GM18873 (cell line): ENCODE results near the gene NACC2.
"Not testable (repeated sequence)": the region's sequence is repeated elsewhere in the genome, so short reads cannot be mapped to it uniquely, and the experiment has no call there.

Experiments used
- ATAC-seq: cut with Tn5 transposase; IDR thresholded peaks from one replicate; pipeline ENCODE4 v1.9.1; 2021; ENCODE audit warnings: mild to moderate bottlenecking, moderate library complexity, moderate number of reproducible peaks; ENCODE audit not compliant: unreplicated experiment, low FRiP score

Gene NACC2

GRCh38 chr9:136026943-136027289, 68.2 kb downstream of the NACC2 start:
- not testable (repeated sequence) for ATAC-seq

GRCh38 chr9:136026266-136026942, 68.7 kb downstream of the NACC2 start:
- ATAC-seq, result no peak

DNA sequence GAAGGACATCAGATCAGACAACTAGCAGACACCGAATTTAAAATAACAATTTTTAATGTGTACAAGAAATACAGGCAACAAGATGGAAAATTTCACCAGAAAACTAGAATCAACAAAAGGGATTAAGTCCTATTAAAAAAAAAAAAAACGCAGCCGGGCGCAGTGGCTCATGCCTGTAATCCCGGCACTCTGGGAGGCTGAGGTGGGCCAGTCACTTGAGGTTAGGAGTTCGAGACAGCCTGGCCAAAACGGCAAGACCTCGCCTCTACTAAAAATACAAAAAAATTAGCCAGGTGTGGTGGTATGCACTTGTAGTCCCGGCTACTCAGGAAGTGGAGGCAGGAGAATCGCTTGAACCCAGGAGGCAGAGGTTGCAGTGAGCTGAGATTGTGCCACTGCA, 69.6 kb downstream of the NACC2 start:
- ATAC-seq, result no peak

DNA sequence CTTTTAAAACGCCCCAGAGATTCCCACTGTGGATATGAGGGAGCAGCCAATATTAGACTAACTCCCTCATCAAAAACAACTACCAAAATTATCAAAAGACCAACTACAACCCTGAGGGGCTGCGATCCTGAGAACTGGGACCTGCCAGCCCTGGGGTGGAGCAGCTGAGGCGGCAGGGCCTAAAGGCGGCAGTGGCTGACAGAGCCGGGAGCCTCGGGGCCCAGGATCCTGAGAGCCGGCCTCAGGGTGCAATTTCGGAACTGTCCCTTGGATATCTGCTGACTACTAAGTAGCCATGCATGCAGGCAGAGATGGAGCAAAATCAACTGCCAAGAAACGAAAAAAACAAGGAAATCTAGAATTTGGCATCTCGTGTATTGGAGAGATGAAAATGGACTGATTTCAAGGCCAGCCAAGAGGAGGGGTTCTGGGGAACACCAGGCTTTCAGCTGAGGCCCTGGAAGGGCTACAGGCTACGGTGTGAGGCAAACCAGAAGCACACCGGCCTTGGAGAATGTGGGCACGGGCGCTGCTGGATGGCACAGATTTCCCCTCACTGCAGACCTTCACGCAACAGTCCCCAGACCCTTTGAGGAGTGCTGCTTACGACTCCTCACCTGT, 70.3 kb downstream of the NACC2 start:
- no peak for ATAC-seq

GRCh38 chr9:136024286-136024685, 70.8 kb downstream of the NACC2 start:
- ATAC-seq, result no peak

GRCh38 chr9:136023410-136024225, 71.5 kb downstream of the NACC2 start:
- ATAC-seq, result no peak

GRCh38 chr9:136022731-136023409, 72.2 kb downstream of the NACC2 start:
- no peak for ATAC-seq

GRCh38 chr9:136021872-136022681, 73.0 kb downstream of the NACC2 start:
- ATAC-seq, result no peak

DNA sequence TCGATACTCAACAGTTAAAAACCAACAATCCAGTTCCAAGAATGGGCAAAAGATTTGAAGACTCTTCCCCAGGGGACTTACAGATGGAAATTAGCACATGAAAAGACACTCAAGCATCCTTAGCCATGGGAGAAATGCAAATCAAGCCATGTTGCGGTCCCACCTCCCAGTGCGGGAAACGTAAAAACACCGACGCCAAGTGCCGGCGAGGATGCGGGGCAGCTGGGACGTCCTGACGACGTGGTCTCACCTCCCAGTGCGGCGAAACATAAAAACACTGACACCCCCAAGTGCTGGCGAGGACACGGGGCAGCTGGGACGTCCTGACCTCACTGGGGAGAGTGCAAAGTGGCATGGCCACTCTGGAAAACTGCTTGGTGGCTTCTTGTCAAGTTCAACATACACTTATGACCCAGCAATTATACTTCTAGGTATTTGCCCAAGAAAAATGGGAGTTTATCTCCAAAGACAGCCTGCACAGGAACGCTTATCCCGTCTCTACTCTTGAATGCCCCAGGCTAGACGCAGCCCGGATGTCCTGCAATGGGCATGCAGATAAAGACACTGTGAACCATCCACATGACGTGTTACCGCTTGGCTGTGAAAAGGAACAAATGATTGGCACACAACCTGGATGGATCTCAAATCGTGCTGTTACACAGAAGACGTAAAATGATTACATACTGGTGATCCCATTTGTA, 73.8 kb downstream of the NACC2 start:
- no peak for ATAC-seq

DNA sequence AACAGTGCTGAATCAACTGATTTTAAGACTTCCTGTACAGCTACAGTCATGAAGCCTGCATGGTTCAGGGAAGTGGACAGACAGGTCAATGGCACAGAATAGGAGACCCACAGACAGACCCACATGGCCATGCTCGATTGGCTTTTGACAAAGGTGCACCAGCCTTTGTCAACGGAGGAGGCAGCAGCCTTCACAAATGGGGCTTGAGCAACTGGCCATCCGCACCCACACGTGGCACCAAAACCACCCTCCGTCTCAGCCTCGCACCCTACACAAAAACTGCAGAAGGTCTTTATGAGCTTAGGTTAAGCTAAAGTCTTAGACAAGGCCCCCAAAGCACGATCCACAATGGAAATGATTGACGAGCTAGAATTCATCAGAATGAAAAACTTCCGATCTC, 74.4 kb downstream of the NACC2 start:
- no peak for ATAC-seq

DNA sequence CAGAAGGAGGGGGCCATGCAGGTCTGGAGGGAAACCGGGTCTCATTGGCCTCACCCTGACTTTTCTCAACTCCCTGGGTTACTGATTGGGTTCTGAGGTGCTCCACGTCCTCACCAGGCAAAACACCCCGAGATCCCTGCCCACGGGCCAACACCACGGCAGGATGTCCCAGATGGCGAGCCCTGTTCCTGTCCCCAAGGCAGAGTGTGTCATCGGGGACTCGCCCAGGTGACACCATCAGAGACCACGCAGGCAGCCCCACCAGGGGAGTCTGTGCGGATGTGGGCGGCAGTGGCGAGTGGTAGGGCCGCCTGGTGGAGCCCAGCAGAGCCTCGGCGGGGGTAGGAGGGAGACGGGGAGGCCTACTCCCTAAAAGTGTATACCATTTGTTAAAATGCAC, 74.9 kb downstream of the NACC2 start:
- ATAC-seq, result no peak

DNA sequence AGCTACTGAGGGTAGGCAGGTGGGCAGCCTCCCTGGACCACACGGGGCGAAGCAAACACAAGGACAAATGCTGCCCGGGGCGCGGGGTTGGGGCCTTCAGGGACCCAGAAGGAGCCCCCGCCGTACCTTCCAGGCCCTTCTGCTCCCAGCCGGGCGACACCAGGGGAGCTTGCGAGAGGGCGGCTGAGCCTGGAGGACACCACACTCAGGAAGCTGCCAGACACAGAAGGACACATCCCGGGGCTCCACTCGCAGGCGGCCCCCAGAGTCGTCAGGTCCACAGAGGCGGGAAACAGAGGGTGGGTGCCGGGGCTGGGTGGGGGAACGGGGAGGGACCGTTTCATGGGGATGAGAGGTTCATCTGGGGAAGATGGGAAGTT, 75.4 kb downstream of the NACC2 start:
- no peak for ATAC-seq

DNA sequence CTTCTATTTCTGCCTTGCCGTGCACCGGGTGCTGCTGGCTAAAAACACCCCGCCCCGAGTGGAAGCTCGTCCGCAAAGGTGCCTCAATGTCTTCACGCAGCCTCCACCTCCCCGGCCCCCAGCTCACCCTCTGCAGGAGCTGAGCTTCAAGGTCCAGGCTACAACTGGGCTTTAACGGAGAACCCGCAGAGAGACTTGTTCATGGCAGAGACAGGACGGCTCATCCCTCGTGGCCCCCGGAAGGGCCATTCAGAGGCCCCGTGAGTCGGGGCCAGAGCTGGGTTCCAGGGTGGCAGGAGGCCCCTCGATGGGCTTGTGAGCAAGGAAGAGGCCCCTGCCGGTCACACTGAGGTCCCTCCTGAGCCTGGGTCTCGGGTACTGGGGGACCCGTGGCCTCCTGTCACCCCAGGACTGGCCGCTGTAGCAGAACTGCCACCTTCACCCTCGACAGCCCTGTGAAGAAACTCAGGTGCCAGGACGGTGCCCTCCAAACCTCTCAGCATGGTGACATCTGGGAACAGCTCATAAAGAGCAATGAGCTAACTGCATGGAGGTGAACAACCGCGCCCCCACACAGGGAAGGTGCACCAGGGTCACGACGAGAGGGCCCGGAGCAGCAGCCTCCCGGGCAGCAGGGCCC, 75.9 kb downstream of the NACC2 start:
- no peak for ATAC-seq

DNA sequence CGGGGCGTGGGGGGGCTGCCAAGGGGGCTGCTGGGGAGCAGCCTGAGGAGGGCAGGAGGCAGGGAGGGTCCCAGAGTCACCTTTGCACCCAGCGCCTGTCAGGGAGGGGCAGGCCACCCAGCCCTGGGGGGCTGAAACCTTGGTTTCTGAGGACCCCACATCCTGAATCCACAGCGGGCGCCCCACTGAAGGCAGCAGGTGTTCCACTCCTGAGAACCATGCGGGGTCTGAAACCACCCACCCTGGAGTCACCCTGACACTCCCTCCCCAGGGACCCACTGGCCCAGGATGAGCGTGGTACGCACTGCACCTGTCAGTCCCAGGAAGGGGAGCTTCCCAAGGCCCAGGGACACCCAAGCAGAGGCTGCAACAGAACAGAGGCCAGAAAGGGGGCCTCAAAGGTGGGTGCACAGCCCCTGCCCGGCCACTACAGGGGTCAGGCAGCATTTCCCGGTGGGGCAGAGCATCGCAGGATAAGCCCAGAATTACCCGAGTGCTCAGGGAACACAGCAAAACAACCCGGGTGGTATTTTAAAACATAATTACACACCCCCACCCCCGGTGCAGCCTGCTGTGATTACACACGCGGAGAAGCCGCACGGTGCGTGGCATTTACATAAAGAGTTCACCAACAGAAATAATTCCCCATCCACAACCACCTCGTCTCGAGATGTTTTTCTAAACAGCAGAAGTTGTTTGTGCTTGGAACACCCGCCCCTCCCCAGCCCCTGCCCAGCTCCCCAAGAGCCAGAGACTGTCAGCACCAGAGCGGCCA, 76.6 kb downstream of the NACC2 start:
- ATAC-seq, result no peak

DNA sequence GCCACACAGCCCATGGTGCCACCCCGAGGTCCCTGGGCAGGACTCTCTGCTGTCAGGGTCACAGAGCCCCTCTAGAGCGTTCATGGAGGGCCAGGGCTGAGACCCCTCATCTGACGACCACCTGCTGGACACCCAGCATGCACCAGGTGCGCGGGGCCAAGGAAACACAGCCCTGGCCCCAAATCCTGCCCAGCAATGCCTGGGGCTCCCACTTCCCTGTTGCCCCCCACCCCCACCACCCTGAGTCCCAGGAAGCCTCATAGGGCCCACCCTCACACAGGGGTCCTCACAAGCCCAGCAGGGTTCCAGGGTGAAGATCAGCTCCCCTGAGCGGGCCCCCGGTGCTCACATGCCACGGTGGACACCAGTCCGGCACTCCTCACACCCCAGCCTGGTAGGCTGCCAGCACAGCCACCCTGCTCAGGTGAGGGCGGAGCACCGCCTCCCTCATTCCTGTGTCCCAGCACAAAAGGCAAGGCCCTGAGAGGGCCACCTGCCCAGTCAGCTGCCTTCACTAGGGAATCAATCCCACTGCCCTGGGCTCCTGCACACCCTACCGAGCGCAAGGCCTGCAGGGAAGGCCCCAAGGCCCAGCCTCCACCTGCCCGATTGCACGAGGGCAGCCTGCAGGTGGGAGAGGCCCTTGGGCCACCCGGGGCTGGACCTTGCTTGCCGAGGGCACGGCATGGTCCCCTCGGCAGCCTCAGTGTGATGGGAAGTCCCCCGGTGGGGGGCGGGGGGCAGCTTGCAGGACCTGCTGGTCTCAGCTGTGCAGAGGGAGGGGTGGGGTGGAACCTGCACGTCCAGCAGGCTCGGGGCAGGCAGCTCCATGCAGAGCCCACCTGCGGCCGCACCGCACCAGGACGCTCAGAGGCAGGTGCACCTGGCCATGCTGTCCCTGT, 77.5 kb downstream of the NACC2 start:
- ATAC-seq, result no peak

DNA sequence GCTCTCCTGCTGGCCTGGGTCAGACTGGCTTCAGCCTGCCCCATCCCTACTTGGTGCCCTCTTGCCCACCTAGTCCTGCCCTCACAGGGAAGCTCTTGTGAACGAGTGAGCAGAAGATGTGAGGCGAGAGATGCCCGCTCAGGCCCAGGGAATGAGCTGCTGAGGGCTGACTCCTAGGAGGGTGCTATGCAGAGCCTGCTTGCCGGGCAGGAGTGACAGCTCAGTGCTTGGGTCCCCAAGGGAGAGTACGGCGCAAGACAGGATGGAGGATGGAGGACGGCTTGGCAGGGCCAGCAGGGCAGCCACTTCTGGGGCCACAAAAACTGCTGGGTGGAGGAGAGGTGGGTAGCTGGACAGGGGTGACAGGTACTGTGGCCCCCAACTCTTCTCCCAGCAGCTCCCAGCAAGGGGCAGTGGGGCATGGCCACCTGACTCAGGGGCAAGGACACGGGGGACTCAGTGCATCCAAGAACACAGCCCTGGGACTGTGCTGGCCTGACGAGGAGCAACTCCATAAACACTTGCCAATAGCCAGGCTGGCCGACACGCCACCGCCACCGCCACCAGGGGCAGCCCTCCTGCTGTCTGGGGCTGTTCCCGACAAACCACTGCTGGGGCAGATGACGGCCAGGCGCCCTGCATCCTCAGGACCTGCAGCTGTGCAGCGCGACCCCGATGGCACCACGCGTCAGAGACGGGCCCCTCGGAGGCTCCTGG, 78.4 kb downstream of the NACC2 start:
- no peak for ATAC-seq
